Ishikawa (cell line): ENCODE results near the gene LCN1.

Source experiments
- CEBPB ChIP-seq: IDR thresholded peaks from 2 replicates; pipeline ENCODE4 v1.6.1; 2012
- EP300 ChIP-seq: IDR thresholded peaks from 2 replicates; pipeline ENCODE4 v1.6.1; 2012; ENCODE audit warnings: borderline replicate concordance
- NFIC ChIP-seq: IDR thresholded peaks from 2 replicates; pipeline ENCODE4 v1.6.1; 2012
- TAF1 ChIP-seq: IDR thresholded peaks from 2 replicates; pipeline ENCODE4 v1.6.1; 2012; ENCODE audit warnings: low read depth, mild to moderate bottlenecking
- TEAD4 ChIP-seq: IDR thresholded peaks from 2 replicates; pipeline ENCODE4 v1.6.1; 2012
- TF ChIP-seq, protein P1 (sequence below): IDR thresholded peaks from 2 replicates; pipeline ENCODE4 v1.6.1; 2012; ENCODE audit warnings: low read depth, mild to moderate bottlenecking

DNA sequence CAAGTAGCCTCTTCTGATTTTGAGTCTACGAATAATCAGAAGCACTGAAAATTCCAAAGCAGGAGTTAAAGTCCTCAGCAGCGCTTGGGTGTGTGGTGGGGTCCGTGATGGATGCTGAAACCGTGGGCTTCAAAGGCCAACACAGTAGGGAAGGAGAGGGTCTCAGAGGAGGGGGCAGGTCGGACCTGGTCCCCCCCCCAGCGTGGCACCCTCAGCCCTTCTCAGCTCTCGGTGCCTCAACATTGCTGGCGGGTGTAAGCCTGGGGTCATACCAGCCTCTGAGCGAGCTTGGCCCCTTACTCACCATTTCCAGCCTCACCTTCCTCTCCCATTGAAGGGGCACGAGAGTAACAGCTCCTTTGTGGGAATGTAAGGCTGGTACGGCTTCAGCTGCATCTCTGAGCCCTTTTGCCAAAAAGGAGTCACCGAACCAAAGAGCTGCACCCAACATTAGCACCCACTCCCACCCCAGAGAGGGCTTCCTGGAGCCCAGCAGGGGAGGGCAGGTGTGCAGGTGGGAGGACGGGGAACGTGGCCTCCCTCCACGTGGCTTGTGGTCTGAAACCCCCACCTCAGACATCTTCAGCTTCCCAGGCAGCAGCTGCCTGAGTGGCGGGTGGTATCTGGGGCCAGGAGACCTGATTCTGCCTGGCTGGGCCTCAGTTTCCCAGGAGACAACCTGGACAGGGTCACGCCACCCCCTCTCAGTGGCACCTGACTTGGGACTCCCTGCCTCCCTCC is 6.7 kb upstream of the LCN1 start:
- TF ChIP-seq TEAD4 (no peak), CEBPB (no peak), EP300 (no peak), NFIC (no peak), TAF1 (no peak)
- TF ChIP-seq, protein P1, sequence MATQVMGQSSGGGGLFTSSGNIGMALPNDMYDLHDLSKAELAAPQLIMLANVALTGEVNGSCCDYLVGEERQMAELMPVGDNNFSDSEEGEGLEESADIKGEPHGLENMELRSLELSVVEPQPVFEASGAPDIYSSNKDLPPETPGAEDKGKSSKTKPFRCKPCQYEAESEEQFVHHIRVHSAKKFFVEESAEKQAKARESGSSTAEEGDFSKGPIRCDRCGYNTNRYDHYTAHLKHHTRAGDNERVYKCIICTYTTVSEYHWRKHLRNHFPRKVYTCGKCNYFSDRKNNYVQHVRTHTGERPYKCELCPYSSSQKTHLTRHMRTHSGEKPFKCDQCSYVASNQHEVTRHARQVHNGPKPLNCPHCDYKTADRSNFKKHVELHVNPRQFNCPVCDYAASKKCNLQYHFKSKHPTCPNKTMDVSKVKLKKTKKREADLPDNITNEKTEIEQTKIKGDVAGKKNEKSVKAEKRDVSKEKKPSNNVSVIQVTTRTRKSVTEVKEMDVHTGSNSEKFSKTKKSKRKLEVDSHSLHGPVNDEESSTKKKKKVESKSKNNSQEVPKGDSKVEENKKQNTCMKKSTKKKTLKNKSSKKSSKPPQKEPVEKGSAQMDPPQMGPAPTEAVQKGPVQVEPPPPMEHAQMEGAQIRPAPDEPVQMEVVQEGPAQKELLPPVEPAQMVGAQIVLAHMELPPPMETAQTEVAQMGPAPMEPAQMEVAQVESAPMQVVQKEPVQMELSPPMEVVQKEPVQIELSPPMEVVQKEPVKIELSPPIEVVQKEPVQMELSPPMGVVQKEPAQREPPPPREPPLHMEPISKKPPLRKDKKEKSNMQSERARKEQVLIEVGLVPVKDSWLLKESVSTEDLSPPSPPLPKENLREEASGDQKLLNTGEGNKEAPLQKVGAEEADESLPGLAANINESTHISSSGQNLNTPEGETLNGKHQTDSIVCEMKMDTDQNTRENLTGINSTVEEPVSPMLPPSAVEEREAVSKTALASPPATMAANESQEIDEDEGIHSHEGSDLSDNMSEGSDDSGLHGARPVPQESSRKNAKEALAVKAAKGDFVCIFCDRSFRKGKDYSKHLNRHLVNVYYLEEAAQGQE: no peak
